Measurements from ENCODE around the gene PGAM1. TPM values are rescaled to one million over a fixed set of nuclear protein-coding genes. Genes with fewer than 3 reads are reported as not detected.

The PGAM1 gene
- total RNA-seq, 1 experiment from 2014 or later = 412 TPM

DNA sequence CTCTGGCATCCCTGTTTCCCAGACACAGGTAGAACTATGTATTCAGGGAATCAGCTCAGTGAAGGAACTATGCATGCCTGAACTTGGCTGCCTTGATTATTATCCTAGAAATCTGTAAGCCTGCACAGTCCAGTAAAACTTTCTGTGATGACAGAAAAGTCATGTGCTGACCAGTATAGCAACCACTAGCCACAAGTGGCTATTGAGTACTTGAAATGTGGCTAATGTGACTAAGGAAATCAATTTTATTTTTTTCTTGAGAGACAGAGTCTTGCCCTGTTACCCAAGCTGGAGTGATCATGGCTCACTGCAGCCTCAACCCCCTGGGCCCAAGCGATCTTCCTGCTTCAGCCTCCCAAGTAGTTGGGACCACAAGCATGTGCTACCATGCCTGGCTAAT lies 16.3 kb downstream of the PGAM1 start:
- no peak for DNase-seq
- TF ChIP-seq, protein P1, sequence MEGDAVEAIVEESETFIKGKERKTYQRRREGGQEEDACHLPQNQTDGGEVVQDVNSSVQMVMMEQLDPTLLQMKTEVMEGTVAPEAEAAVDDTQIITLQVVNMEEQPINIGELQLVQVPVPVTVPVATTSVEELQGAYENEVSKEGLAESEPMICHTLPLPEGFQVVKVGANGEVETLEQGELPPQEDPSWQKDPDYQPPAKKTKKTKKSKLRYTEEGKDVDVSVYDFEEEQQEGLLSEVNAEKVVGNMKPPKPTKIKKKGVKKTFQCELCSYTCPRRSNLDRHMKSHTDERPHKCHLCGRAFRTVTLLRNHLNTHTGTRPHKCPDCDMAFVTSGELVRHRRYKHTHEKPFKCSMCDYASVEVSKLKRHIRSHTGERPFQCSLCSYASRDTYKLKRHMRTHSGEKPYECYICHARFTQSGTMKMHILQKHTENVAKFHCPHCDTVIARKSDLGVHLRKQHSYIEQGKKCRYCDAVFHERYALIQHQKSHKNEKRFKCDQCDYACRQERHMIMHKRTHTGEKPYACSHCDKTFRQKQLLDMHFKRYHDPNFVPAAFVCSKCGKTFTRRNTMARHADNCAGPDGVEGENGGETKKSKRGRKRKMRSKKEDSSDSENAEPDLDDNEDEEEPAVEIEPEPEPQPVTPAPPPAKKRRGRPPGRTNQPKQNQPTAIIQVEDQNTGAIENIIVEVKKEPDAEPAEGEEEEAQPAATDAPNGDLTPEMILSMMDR (IDR thresholded peaks at IDR 0.05; ENCODE audit: insufficient read depth in 1 of 2, low read depth in 1 of 2, low read length in 1 of 2, severe bottlenecking in 1 of 2, unreplicated experiment in 1 of 2) = no peak
- Histone ChIP-seq H3K9me3 (no peaks in the 10 kb centered on the region), H3K36me3 (ENCODE audit: control insufficient read depth, insufficient read depth, low read length) (peaks cover under 1% of the 10 kb centered on the region), H3K27me3 (replicated peaks; ENCODE audit: control insufficient read depth, insufficient read depth, low read length) (no peaks in the 10 kb centered on the region), H3K4me3 (ENCODE audit: low read depth, low read length) (no peak overlapping the region), H3K4me1 (no peaks in the 10 kb centered on the region; the same call in 1 of the 2 replicates)
- H3K4me3 Mint-ChIP-seq (ENCODE audit: unreplicated experiment) = no peak overlapping the region
- H3K9me3 Mint-ChIP-seq (ENCODE audit: unreplicated experiment) = no peaks in the 10 kb centered on the region
- H3K36me3 Mint-ChIP-seq (ENCODE audit: insufficient read depth, unreplicated experiment) = peaks cover 71% of the 10 kb centered on the region
- ChIA-PET CTCF (no interaction called here), POLR2A (no interaction called here)
- H3K27ac Mint-ChIP-seq (ENCODE audit: unreplicated experiment) = no peak overlapping the region
- no peaks in the 10 kb centered on the region for H3K4me1 Mint-ChIP-seq (ENCODE audit: low read depth, unreplicated experiment)
- no peaks in the 10 kb centered on the region for H3K27me3 Mint-ChIP-seq (ENCODE audit: insufficient read depth, unreplicated experiment)
- no TSS peak for BruUV-seq (replicated peaks)
- intact Hi-C loops (cut with micrococcal nuclease; ENCODE audit: unreplicated experiment) = no loop called here

DNA sequence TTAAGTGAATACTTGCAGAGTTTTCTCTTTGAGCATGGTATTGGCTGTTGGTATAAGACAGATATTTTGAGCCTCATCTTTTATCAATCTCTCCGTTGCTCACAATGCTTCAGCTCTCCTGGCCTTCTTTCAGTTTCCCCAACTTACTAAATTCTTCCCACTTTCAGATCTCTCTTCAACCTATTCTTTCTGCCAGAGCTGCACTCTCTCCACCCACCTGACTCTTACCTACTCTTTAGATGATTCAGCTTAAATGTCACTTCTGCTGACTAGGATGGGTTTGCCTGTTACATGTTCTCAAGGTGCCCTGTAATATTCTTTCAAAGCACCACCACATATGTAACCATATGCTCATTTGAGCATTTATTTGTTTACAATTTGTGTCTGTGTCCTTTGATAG lies 18.2 kb downstream of the PGAM1 start:
- no peaks in the 10 kb centered on the region for H3K27me3 Mint-ChIP-seq (ENCODE audit: insufficient read depth, unreplicated experiment)
- ChIA-PET POLR2A (no interaction called here), CTCF (no interaction called here)
- H3K4me1 ChIP-seq = peaks cover 6% of the 10 kb centered on the region
- intact Hi-C loops (cut with micrococcal nuclease; ENCODE audit: unreplicated experiment) = no loop called here
- no peak overlapping the region for H3K4me3 ChIP-seq (ENCODE audit: low read depth, low read length)
- H3K4me1 Mint-ChIP-seq (ENCODE audit: low read depth, unreplicated experiment) = no peaks in the 10 kb centered on the region
- TF ChIP-seq, protein P1 (IDR thresholded peaks at IDR 0.05; ENCODE audit: insufficient read depth in 1 of 2, low read depth in 1 of 2, low read length in 1 of 2, severe bottlenecking in 1 of 2, unreplicated experiment in 1 of 2) = no peak
- no peaks in the 10 kb centered on the region for H3K9me3 ChIP-seq
- H3K9me3 Mint-ChIP-seq (ENCODE audit: unreplicated experiment) = no peaks in the 10 kb centered on the region
- peaks cover 51% of the 10 kb centered on the region for H3K36me3 Mint-ChIP-seq (ENCODE audit: insufficient read depth, unreplicated experiment)
- no peaks in the 10 kb centered on the region for H3K27me3 ChIP-seq (replicated peaks; ENCODE audit: control insufficient read depth, insufficient read depth, low read length)
- BruUV-seq (replicated peaks) = TSS peak; percentile 46
- no peaks in the 10 kb centered on the region; the same call in 1 of the 2 replicates for H3K36me3 ChIP-seq (ENCODE audit: control insufficient read depth, insufficient read depth, low read length)
- no peak overlapping the region for H3K27ac Mint-ChIP-seq (ENCODE audit: unreplicated experiment)
- no peak overlapping the region for H3K4me3 Mint-ChIP-seq (ENCODE audit: unreplicated experiment)
- no peak for DNase-seq

DNA sequence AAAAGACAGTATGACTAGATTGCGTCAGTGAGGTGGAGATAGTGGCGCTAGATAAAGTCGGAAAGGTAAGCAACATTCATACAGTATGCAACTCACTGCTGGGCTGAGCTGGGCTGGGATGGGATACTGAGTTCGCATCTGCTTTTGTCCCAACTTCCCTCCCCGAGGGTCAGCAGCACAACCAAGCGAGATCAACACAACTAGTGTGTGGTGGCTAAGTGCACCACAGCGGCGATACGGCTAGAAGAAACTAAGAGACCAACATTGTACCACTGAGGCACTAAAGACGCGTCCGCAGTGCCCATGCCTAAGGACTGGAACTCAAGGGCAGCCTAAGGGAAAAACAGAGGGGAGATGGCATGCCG lies 19.3 kb downstream of the PGAM1 start:
- Mint-ChIP-seq H3K9me3 (ENCODE audit: unreplicated experiment) (no peaks in the 10 kb centered on the region), H3K27me3 (ENCODE audit: insufficient read depth, unreplicated experiment) (no peaks in the 10 kb centered on the region), H3K4me1 (ENCODE audit: low read depth, unreplicated experiment) (no peaks in the 10 kb centered on the region), H3K27ac (ENCODE audit: unreplicated experiment) (peak overlapping the region; percentile 85), H3K4me3 (ENCODE audit: unreplicated experiment) (peak overlapping the region; percentile 94), H3K36me3 (ENCODE audit: insufficient read depth, unreplicated experiment) (peaks cover 45% of the 10 kb centered on the region)
- no peaks in the 10 kb centered on the region for H3K36me3 ChIP-seq (ENCODE audit: control insufficient read depth, insufficient read depth, low read length)
- ChIA-PET CTCF (no interaction called here), POLR2A (no interaction called here)
- H3K4me3 ChIP-seq (ENCODE audit: low read depth, low read length) = peak overlapping the region; percentile 94
- intact Hi-C loops (cut with micrococcal nuclease; ENCODE audit: unreplicated experiment) = no loop called here
- H3K27me3 ChIP-seq (replicated peaks; ENCODE audit: control insufficient read depth, insufficient read depth, low read length) = no peaks in the 10 kb centered on the region
- TF ChIP-seq, protein P1 (IDR thresholded peaks at IDR 0.05; ENCODE audit: insufficient read depth in 1 of 2, low read depth in 1 of 2, low read length in 1 of 2, severe bottlenecking in 1 of 2, unreplicated experiment in 1 of 2) = no peak
- DNase-seq = no peak
- no peaks in the 10 kb centered on the region for H3K9me3 ChIP-seq
- H3K4me1 ChIP-seq = peaks cover 6% of the 10 kb centered on the region
- no TSS peak for BruUV-seq (replicated peaks)
